Activated CD8-positive, alpha-beta T cell treated with anti-CD3 and anti-CD28 coated beads for 36 hours (primary cell): ENCODE data around the gene ITSN2. TPM values are rescaled to one million over a fixed set of nuclear protein-coding genes. Genes with fewer than 3 reads are reported as not detected.
A peak's percentile ranks its signal among the peaks of the same experiment; 100 is the strongest.

Experiments
- ATAC-seq: fragments of 200-7000 bp; cut with Tn5 transposase; one replicate; pipeline ENCODE4 v1.10.0; 2021; ENCODE audit warnings: mild to moderate bottlenecking, moderate library complexity
- CTCF ChIA-PET: fragments of 350-600 bp; sonication (Branson Sonifier 250); formaldehyde crosslinking; loops from one replicate; lab custom pipeline; 2021; ENCODE audit warnings: antibody characterized with exemption; lab: Charles Lee
- POLR2A ChIA-PET: fragments of 350-600 bp; sonication (Branson Sonifier 250); formaldehyde crosslinking; loops from one replicate; lab custom pipeline; 2021; ENCODE audit warnings: antibody characterized with exemption; lab: Charles Lee
- DNase-seq: peaks from one replicate; pipeline ENCODE4 v3.0.0-alpha.2; 2020
- H3K27ac Mint-ChIP-seq: one replicate; pipeline ENCODE4 v1.8.0; 2021; ENCODE audit warnings: mild to moderate bottlenecking, mixed read lengths
- H3K27me3 Mint-ChIP-seq: one replicate; pipeline ENCODE4 v1.8.0; 2021; ENCODE audit warnings: mixed read lengths
- H3K36me3 Mint-ChIP-seq: one replicate; pipeline ENCODE4 v1.8.0; 2021; ENCODE audit warnings: low read depth, mixed read lengths
- H3K4me1 Mint-ChIP-seq: one replicate; pipeline ENCODE4 v1.8.0; 2021; ENCODE audit warnings: low read depth, mixed read lengths
- H3K4me3 Mint-ChIP-seq: one replicate; pipeline ENCODE4 v1.8.0; 2021; ENCODE audit warnings: mild to moderate bottlenecking, moderate library complexity, mixed read lengths
- H3K9me3 Mint-ChIP-seq: one replicate; pipeline ENCODE4 v1.8.0; 2021; ENCODE audit warnings: mixed read lengths
- intact Hi-C: fragments of 100-400 bp; cut with micrococcal nuclease; formaldehyde crosslinking; loops from one replicate; pipeline ENCODE4 v1.10.0; 2022
- total RNA-seq, 2 experiments: library from RNA; stranded (reverse); gene quantifications; one replicate each; pipeline ENCODE4 v1.2.3, GENCODE V29; 2021
- TF ChIP-seq, protein P1 (sequence below): fragments of 200-600 bp; IDR thresholded peaks from one replicate; pipeline ENCODE4 v1.8.0; 2022; ENCODE audit warnings: antibody characterized with exemption, mild to moderate bottlenecking

ITSN2 gene
- total RNA-seq, 2 experiments from 2014 or later: 44.0 to 48.6 TPM

DNA sequence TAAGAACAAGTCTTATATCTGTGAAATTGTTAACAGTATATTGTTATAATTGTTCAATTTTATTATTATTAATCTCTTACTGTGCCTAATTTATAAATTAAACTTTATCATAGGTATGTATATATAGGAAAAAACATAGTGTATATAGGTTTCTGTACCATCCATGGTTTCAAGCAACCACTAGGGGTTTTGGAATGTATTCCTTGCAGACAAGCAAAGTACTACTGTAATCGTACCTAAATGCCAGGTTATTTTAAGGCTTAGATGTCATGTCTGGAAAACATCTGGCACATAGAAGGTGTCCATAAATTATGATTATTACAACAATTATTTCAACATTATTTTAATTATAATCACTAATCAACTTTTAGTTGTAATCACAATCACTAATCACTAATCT, 8.4 kb downstream of the ITSN2 start:
- CTCF ChIA-PET: no interaction called here
- Mint-ChIP-seq H3K27ac (no peak overlapping the region), H3K36me3 (peaks cover 5% of the 10 kb centered on the region), H3K4me1 (peaks cover 68% of the 10 kb centered on the region), H3K4me3 (no peak overlapping the region), H3K9me3 (peaks cover 1% of the 10 kb centered on the region), H3K27me3 (no peaks in the 10 kb centered on the region)
- TF ChIP-seq, protein P1, sequence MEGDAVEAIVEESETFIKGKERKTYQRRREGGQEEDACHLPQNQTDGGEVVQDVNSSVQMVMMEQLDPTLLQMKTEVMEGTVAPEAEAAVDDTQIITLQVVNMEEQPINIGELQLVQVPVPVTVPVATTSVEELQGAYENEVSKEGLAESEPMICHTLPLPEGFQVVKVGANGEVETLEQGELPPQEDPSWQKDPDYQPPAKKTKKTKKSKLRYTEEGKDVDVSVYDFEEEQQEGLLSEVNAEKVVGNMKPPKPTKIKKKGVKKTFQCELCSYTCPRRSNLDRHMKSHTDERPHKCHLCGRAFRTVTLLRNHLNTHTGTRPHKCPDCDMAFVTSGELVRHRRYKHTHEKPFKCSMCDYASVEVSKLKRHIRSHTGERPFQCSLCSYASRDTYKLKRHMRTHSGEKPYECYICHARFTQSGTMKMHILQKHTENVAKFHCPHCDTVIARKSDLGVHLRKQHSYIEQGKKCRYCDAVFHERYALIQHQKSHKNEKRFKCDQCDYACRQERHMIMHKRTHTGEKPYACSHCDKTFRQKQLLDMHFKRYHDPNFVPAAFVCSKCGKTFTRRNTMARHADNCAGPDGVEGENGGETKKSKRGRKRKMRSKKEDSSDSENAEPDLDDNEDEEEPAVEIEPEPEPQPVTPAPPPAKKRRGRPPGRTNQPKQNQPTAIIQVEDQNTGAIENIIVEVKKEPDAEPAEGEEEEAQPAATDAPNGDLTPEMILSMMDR: no peak
- POLR2A ChIA-PET: no interaction called here
- DNase-seq (no peak), ATAC-seq (no peak)
- intact Hi-C loops: no loop called here

DNA sequence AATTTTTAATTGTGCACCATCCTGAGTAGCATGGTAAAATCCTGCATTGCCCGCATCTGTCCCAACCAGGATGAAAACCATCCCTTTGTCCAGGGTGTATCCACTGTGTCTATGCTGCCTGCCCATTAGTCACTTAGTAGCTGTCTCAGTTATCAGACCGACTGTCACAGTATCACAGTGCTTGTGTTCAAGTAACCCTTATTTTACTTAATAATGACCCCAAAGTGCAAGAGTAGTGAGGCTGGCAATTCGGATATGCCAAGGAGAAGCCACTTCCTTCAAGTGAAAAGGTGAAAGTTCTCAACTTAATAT, 8.8 kb downstream of the ITSN2 start:
- ATAC-seq: peak; percentile 30
- intact Hi-C loops: no loop called here
- H3K4me1 Mint-ChIP-seq: peaks cover 65% of the 10 kb centered on the region
- DNase-seq: no peak
- no peak overlapping the region for H3K4me3 Mint-ChIP-seq
- POLR2A ChIA-PET: interaction anchor here (1.4 kb wide), 2 partner anchors 9 to 10 kb away, joined by 4 to 5 read pairs; no protein-coding TSS in a partner anchor
- no peaks in the 10 kb centered on the region for H3K9me3 Mint-ChIP-seq
- H3K36me3 Mint-ChIP-seq: peaks cover 2% of the 10 kb centered on the region
- CTCF ChIA-PET: interaction anchor here (0.8 to 1.0 kb wide), 2 partner anchors 90 to 105 kb away, joined by 3 read pairs; no protein-coding TSS in a partner anchor
- TF ChIP-seq, protein P1: no peak
- H3K27me3 Mint-ChIP-seq: no peaks in the 10 kb centered on the region
- no peak overlapping the region for H3K27ac Mint-ChIP-seq

DNA sequence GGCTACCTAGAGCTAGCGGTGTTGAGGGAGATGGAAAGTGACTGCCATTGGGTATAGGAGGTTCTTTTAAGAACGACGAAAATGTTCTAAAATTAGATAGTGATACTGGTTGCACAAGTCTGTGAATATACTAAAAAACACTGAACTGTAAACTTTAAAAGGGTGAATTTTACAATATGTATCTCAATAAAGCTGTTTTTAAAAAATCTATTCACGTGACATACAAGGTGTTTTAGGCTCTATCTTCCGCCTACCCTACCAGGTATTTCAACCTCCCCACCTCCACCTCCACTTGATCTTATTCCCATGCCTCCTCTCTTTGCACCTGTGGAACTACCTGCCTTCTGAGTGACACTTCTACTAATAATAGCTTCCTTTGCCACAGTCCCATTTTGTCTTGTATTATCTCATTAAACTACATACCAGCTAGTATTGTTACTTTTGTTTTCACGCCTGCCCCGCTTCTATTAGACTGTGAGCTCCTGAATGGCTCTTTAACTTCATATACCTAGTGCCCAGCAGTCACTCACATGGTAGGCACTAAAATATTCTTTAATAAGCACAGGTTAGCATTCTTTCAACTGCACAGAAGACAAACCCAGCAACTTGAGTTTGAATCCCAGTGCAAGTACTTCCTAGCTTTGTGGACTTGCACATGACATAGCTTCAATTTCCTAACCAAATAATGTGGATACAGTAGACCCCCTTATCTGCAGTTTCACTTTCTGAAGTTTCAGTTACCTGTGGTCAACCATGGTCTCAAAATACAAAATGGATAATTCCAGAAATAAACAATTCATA, 9.3 kb downstream of the ITSN2 start:
- no peak overlapping the region for H3K4me3 Mint-ChIP-seq
- POLR2A ChIA-PET: interaction anchor here (1.4 kb wide), 2 partner anchors 9 to 10 kb away, joined by 4 to 5 read pairs; no protein-coding TSS in a partner anchor
- no peak for ATAC-seq
- H3K4me1 Mint-ChIP-seq: peaks cover 65% of the 10 kb centered on the region
- CTCF ChIA-PET: interaction anchor here (0.8 to 1.0 kb wide), 2 partner anchors 90 to 104 kb away, joined by 3 read pairs; no protein-coding TSS in a partner anchor
- H3K9me3 Mint-ChIP-seq: no peaks in the 10 kb centered on the region
- TF ChIP-seq, protein P1: no peak
- H3K27me3 Mint-ChIP-seq: no peaks in the 10 kb centered on the region
- intact Hi-C loops: no loop called here
- H3K36me3 Mint-ChIP-seq: peaks cover 2% of the 10 kb centered on the region
- DNase-seq: no peak
- H3K27ac Mint-ChIP-seq: no peak overlapping the region

DNA sequence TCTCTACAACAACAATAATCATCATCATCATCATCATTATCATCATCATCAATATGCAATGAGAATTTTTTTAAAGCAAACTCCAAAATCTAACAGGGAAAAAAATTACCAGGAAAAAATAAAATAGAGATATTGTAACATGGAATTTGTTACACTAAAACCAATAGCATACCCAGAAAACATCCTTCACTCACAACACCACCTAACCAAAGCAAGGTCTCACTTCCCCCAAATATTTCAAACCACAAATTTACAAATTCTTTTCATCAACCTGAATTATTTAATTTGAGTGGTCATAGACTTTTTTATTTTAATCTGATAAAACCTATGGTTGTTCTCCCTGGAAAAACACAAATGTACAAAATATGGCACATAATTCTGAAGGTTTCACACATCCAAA, 11.2 kb downstream of the ITSN2 start:
- intact Hi-C loops: no loop called here
- Mint-ChIP-seq H3K36me3 (peaks cover 2% of the 10 kb centered on the region), H3K27ac (no peak overlapping the region), H3K4me3 (no peak overlapping the region), H3K27me3 (no peaks in the 10 kb centered on the region), H3K9me3 (no peaks in the 10 kb centered on the region), H3K4me1 (peaks cover 58% of the 10 kb centered on the region)
- ChIA-PET CTCF (no interaction called here), POLR2A (no interaction called here)
- no peak for DNase-seq
- TF ChIP-seq, protein P1: no peak
- no peak for ATAC-seq

DNA sequence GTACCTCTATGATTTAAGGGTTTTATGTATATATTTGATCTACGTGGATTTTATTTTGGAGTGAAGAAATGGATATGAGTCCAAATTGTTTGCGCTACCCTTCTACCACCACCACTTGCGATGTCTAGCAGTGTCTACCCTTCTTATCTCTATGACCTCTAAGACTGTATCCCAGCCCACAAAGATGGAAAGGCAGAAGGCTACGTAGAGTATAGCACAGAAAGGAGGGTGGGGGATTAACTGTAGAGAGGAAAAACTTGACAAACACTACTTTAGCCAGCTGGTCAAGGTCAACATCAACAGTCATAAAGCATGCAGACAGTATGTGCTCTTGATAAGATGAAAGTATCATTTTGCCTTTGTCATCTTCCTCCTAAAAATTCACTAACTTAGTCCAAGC, 14.4 kb downstream of the ITSN2 start:
- H3K27me3 Mint-ChIP-seq: no peaks in the 10 kb centered on the region
- ATAC-seq (no peak), DNase-seq (no peak)
- no peak overlapping the region for H3K27ac Mint-ChIP-seq
- ChIA-PET CTCF (no interaction called here), POLR2A (no interaction called here)
- H3K9me3 Mint-ChIP-seq: no peaks in the 10 kb centered on the region
- H3K4me1 Mint-ChIP-seq: peaks cover 61% of the 10 kb centered on the region
- TF ChIP-seq, protein P1: no peak
- intact Hi-C loops: no loop called here
- H3K36me3 Mint-ChIP-seq: peaks cover 2% of the 10 kb centered on the region
- no peak overlapping the region for H3K4me3 Mint-ChIP-seq
